Right ventricle myocardium superior (tissue), 1 donor: Measurements from ENCODE around the gene TPT1. TPM values are rescaled to one million over a fixed set of nuclear protein-coding genes. Genes with fewer than 3 reads are reported as not detected.

Source experiments
- ATAC-seq: fragments of 200-7000 bp; cut with Tn5 transposase; one replicate; pipeline ENCODE4 v1.9.1; 2020; ENCODE audit warnings: mild to moderate bottlenecking; ENCODE audit not compliant: poor library complexity
- DNase-seq: peaks from one replicate; pipeline ENCODE4 v3.0.0-alpha.2; 2020
- intact Hi-C: fragments of 100-400 bp; cut with DNase I; formaldehyde crosslinking; loops from one replicate; pipeline ENCODE4 v1.11.2; 2022
- total RNA-seq: library from RNA; stranded (reverse); fragmentation: NEBNext Ultra II Directional; extraction: Animal tissue kit (Norgen Biotek cat#: 25700); gene quantifications from one replicate; pipeline ENCODE4 v1.2.1, GENCODE V29; 2021
- donor health status: DM: no; HTN: yes; CAD: no; lungs with severe emphysema.

The TPT1 gene
- total RNA-seq, 1 donor from 2014 or later = 4,220 TPM

DNA sequence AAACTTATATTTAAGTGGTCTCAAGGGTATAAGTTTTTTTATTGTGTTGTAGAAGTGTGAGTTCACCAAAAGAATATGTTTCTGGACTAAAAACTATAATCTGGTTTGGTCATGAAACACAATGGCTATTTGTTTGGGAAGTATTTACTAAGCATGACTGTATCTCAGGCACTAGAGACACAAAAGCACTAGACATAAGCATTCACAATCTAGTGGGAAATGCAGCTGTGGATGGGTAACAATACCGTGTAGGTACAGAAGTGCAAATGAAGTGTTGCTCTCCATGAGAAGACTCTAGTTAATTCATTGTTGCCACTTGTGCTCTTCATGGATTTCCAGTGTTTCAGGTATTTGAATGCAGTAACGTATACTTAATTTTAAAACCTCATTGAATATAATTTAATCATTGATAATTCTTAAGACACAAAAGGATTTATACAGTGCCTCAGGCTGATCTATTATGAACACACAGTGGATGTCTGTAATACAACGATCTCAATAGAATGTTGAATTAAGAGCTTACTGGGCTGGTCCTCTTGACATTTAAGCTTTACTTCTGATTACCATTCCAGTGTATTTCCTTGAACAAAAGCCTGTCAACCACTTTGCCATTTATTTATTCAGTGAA is 50.9 kb downstream of the TPT1 start:
- no peak for DNase-seq
- intact Hi-C loops = no loop called here
- no peak for ATAC-seq

Other genes with a start within 250 kb of the TPT1 start
- 22.3 TPM for gene GTF2F2, start 220.7 kb downstream of the TPT1 start, total RNA-seq
- not detected for gene KCTD4, start 140.1 kb downstream of the TPT1 start, total RNA-seq
- gene SLC25A30, start 77.2 kb upstream of the TPT1 start, total RNA-seq = 142 TPM
- gene COG3, start 123.8 kb upstream of the TPT1 start, total RNA-seq = 12.9 TPM